Gastroesophageal sphincter (tissue), 4 donors: ENCODE results near the gene KCNJ1. TPM values are rescaled to one million over a fixed set of nuclear protein-coding genes. Genes with fewer than 3 reads are reported as not detected.

Experiments
- ATAC-seq: fragments of 150-250 bp; one replicate; pipeline ENCODE4 v1.9.1; 2016; ENCODE audit warnings: mild to moderate bottlenecking, moderate library complexity
- H3K27ac ChIP-seq, 4 donors: fragments of 200-600 bp; sonication (generic) in 3 of 4; 1 replicate in 3 of 4; 2 replicates in 1 of 4; pipeline ENCODE4 v1.5.1; 2016 to 2019
- H3K27me3 ChIP-seq: fragments of 200-600 bp; sonication (generic); one replicate; pipeline ENCODE4 v1.5.1; 2019
- H3K36me3 ChIP-seq, 2 donors: fragments of 200-600 bp; sonication (generic); one replicate each; pipeline ENCODE4 v1.5.1; 2019; ENCODE audit warnings: control low read depth in 1 of 2
- H3K4me1 ChIP-seq, 3 donors: fragments of 200-600 bp; sonication (generic); 1 replicate in 2 of 3; 2 replicates in 1 of 3; pipeline ENCODE4 v1.5.1; 2016 to 2019; ENCODE audit warnings: control low read depth in 2 of 3
- H3K4me3 ChIP-seq, 2 donors: fragments of 200-600 bp; sonication (generic); one replicate each; pipeline ENCODE4 v1.5.1; 2019; ENCODE audit warnings: mild to moderate bottlenecking in 1 of 2, moderate library complexity in 1 of 2
- H3K9me3 ChIP-seq, 3 donors: fragments of 200-600 bp; sonication (generic); one replicate each; pipeline ENCODE4 v1.5.1; 2017 to 2019; ENCODE audit warnings: control low read depth in 2 of 3
- EP300 ChIP-seq: sonication (generic); formaldehyde crosslinking; IDR thresholded peaks from one replicate; pipeline ENCODE4 v1.6.1; 2017; ENCODE audit warnings: antibody characterized with exemption, mild to moderate bottlenecking
- POLR2A ChIP-seq, 2 donors: fragments of 450-650 bp; IDR thresholded peaks; one replicate each; pipeline ENCODE4 v1.6.1; 2017; ENCODE audit warnings: antibody characterized with exemption in 2 of 2, mild to moderate bottlenecking in 2 of 2, moderate library complexity in 1 of 2
- POLR2AphosphoS5 ChIP-seq: sonication (generic); formaldehyde crosslinking; IDR thresholded peaks from one replicate; pipeline ENCODE4 v1.6.1; 2017; ENCODE audit warnings: antibody characterized with exemption
- WGBS, 2 donors: methylation state at CpG; one replicate each; pipeline ENCODE4 v1.1.5; 2018; ENCODE audit warnings: low coverage in 1 of 2; 5-methylcytosine and 5-hydroxymethylcytosine counted together
- total RNA-seq, 4 donors: library from RNA; depleted of rRNA; stranded (reverse); fragments of >200 nt; gene quantifications; one replicate each; pipeline ENCODE4 v1.1.0, GENCODE V29; 2016
- TF ChIP-seq, protein P1 (sequence below), 4 experiments: fragments of 200-600 bp in 2 of 4; fragments of 450-650 bp in 2 of 4; sonication (generic) in 1 of 4; IDR thresholded peaks; one replicate each; pipeline ENCODE4 v1.5.1; 2017 to 2019; ENCODE audit warnings: antibody characterized with exemption in 4 of 4, mild to moderate bottlenecking in 2 of 4, moderate library complexity in 2 of 4

KCNJ1 gene
- total RNA-seq, 4 donors from 2014 or later = 0.27 TPM; not detected in 3

DNA sequence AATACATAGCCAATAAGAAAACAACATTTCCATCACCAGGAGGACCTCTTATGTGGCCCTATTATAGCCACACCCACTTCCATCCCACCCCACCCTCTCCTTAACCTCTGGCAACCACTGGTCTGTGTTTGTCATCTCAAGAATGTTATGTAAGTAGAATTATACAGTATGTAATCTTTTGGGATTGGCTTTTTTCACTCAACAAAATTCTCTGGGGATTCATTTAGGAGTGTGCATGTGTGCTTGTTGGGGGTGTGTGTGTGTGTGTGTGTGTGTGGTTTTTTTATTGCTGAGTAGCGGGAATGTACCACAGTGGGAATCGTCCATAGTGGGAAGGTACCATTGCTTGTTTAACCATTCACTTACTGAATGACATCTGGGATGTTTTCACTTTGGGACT is 29.3 kb upstream of the KCNJ1 start:
- Histone ChIP-seq H3K36me3 (no peaks in the 10 kb centered on the region), H3K4me3 (no peak overlapping the region), H3K27me3 (no peaks in the 10 kb centered on the region), H3K27ac (no peak overlapping the region), H3K4me1 (peaks cover 0 to 21% (median 0%) of the 10 kb centered on the region in 3 donors), H3K9me3 (no peaks in the 10 kb centered on the region)
- WGBS, 2 donors = 48 to 76% methylated on average over 2 of the region's 2 CpGs
- TF ChIP-seq POLR2A (IDR thresholded peaks at IDR 0.05) (no peak), EP300 (no peak), POLR2AphosphoS5 (no peak)
- TF ChIP-seq, protein P1, sequence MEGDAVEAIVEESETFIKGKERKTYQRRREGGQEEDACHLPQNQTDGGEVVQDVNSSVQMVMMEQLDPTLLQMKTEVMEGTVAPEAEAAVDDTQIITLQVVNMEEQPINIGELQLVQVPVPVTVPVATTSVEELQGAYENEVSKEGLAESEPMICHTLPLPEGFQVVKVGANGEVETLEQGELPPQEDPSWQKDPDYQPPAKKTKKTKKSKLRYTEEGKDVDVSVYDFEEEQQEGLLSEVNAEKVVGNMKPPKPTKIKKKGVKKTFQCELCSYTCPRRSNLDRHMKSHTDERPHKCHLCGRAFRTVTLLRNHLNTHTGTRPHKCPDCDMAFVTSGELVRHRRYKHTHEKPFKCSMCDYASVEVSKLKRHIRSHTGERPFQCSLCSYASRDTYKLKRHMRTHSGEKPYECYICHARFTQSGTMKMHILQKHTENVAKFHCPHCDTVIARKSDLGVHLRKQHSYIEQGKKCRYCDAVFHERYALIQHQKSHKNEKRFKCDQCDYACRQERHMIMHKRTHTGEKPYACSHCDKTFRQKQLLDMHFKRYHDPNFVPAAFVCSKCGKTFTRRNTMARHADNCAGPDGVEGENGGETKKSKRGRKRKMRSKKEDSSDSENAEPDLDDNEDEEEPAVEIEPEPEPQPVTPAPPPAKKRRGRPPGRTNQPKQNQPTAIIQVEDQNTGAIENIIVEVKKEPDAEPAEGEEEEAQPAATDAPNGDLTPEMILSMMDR (IDR thresholded peaks at IDR 0.05) = no peak
- ATAC-seq = no peak

DNA sequence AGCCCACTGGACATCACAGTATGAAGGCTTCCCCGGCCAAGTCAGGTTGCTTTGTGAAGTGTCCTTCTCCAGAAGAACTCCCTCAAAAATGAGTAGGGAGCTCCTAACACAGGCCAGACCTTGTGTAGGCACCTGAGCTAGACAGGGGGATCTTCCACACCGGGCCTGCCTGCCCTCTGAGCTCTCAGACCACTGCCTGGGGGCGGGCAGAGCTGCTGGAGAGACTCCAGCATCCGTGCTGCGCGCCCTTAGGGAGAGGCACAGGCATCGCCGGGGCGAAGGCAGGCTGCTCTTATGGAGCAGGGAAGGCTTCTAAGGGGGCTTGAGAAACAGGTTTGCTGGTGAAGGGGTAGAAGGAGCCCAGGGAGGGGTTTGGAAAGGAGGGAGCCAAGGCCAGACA is 28.4 kb upstream of the KCNJ1 start:
- Histone ChIP-seq H3K27ac (no peak overlapping the region), H3K36me3 (no peaks in the 10 kb centered on the region), H3K4me1 (peaks cover 0 to 24% (median 0%) of the 10 kb centered on the region in 3 donors), H3K4me3 (no peak overlapping the region), H3K27me3 (peaks cover 5% of the 10 kb centered on the region), H3K9me3 (no peaks in the 10 kb centered on the region)
- no CpG with 5 or more reads among the region's 9 CpGs for WGBS, 2 donors
- no peak for TF ChIP-seq POLR2AphosphoS5
- no peak for TF ChIP-seq POLR2A (IDR thresholded peaks at IDR 0.05)
- TF ChIP-seq, protein P1 (IDR thresholded peaks at IDR 0.05) = no peak
- no peak for TF ChIP-seq EP300
- ATAC-seq = no peak

DNA sequence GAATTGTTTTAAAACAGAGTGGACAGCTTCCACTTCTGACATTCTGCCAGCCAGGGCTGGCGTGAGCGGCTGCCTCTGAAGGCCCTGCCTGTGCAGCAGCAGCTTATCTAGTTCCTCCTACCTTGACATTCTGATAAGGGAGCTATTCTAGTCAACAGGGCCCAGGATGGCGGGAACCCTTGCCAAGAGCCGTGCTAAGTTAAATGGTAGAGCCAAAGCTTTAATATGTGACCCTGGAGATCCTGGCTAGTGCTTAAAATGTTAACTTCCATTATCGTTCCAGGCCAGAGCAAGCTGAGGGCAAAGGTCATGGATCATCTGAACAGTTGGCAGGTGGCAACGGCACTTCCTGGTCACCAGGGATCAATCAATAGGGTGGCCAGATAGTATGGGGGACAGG is 27.6 kb upstream of the KCNJ1 start:
- H3K36me3 ChIP-seq = no peaks in the 10 kb centered on the region
- no peak for ATAC-seq
- no peak overlapping the region for H3K27ac ChIP-seq
- no peak for TF ChIP-seq EP300
- TF ChIP-seq POLR2AphosphoS5 = no peak
- TF ChIP-seq, protein P1 (IDR thresholded peaks at IDR 0.05) = no peak
- TF ChIP-seq POLR2A (IDR thresholded peaks at IDR 0.05) = no peak
- peaks cover 0 to 25% (median 0%) of the 10 kb centered on the region in 3 donors for H3K4me1 ChIP-seq
- 43 to 72% methylated on average over 3 to 4 of the region's 6 CpGs for WGBS, 2 donors
- no peaks in the 10 kb centered on the region for H3K9me3 ChIP-seq
- H3K27me3 ChIP-seq = peaks cover 13% of the 10 kb centered on the region
- H3K4me3 ChIP-seq = no peak overlapping the region

DNA sequence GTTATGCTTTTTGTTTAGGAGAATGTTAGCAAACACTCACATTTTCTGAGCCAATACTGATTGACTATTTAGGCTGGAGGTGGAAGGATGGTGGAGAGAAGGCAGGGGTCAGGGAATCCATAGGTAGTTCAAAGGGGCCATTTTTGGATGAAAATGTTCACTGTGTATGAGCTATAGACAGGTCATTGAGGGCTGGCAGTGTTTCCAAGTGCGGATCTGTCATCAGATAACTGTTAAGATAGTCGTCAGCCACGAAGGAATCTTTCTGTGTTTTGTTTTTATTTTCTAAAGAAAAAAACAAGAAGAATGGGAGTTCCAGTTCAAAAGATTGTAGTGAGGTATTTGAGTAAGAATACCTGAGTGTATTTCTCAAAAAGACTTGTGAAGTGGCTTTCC is 27.2 kb upstream of the KCNJ1 start:
- H3K4me3 ChIP-seq = no peak overlapping the region
- peaks cover 17% of the 10 kb centered on the region for H3K27me3 ChIP-seq
- peaks cover 0 to 25% (median 0%) of the 10 kb centered on the region in 3 donors for H3K4me1 ChIP-seq
- no peak for TF ChIP-seq EP300
- TF ChIP-seq POLR2AphosphoS5 = no peak
- TF ChIP-seq, protein P1 (IDR thresholded peaks at IDR 0.05) = no peak
- TF ChIP-seq POLR2A (IDR thresholded peaks at IDR 0.05) = no peak
- WGBS, 2 donors = 82 to 95% methylated on average over 3 of the region's 3 CpGs
- H3K27ac ChIP-seq = no peak overlapping the region
- H3K9me3 ChIP-seq = no peaks in the 10 kb centered on the region
- H3K36me3 ChIP-seq = no peaks in the 10 kb centered on the region
- ATAC-seq = no peak

DNA sequence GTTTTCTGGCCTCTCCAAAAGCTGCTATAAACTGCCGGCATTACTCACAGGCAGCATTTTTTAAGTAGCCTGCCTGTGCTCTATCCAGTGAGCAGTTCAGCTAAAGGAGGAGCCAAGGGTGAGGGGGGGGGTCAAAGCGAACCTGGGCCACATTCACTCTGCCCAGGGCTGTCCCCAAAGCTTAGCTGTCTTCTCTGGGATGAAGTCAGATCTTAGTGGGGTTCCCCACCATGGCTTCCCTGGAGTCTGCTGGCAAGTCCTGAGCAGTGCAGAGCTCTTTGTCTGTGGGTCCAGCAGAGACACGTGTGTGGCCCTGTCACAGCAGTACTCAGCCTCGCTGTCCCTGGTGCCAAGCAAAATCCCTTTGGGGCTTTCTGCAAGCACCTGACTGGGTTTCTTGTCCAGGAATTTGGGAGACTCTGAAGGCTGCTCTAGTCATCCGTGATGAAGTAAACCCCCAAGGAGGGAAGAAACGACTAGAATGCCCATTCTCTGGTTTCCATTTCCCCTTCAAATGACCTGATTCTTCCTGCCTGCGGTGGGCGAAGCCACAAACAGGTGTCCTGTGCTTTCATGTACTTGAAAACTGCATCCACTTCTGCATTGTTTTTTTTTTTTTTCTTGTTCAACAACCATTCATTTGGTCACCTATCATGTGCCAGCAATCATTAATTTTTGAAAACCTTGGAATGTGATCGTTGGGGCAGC is 26.6 kb upstream of the KCNJ1 start:
- Histone ChIP-seq H3K36me3 (no peaks in the 10 kb centered on the region), H3K27ac (no peak overlapping the region), H3K27me3 (peaks cover 20% of the 10 kb centered on the region), H3K4me1 (peaks cover 0 to 25% (median 0%) of the 10 kb centered on the region in 3 donors), H3K9me3 (no peaks in the 10 kb centered on the region), H3K4me3 (no peak overlapping the region)
- no peak for TF ChIP-seq POLR2AphosphoS5
- TF ChIP-seq EP300 = no peak
- TF ChIP-seq, protein P1 (IDR thresholded peaks at IDR 0.05) = no peak
- no peak for TF ChIP-seq POLR2A (IDR thresholded peaks at IDR 0.05)
- 65 to 80% methylated on average over 6 to 7 of the region's 9 CpGs for WGBS, 2 donors
- ATAC-seq = no peak
